Thyroid gland (tissue), 4 donors: Measurements from ENCODE around the gene DHCR24. TPM values are rescaled to one million over a fixed set of nuclear protein-coding genes. Genes with fewer than 3 reads are reported as not detected.

Experiments
- DNase-seq, 2 donors: peaks; one replicate each; pipeline ENCODE4 v3.0.0-alpha.2; 2019
- H3K27ac ChIP-seq, 3 donors: fragments of 200-600 bp; sonication (generic); 1 replicate in 2 of 3; 2 replicates in 1 of 3; pipeline ENCODE4 v1.5.1; 2016 to 2019; ENCODE audit warnings: mild to moderate bottlenecking in 1 of 3, moderate library complexity in 1 of 3
- H3K27me3 ChIP-seq: fragments of 200-600 bp; sonication (generic); one replicate; pipeline ENCODE4 v1.5.1; 2019
- H3K36me3 ChIP-seq, 2 donors: fragments of 200-600 bp; sonication (generic); one replicate each; pipeline ENCODE4 v1.5.1; 2016 to 2019
- H3K4me1 ChIP-seq, 2 donors: fragments of 200-600 bp; sonication (generic); one replicate each; pipeline ENCODE4 v1.5.1; 2017 to 2019
- H3K4me3 ChIP-seq, 3 donors: fragments of 200-600 bp; sonication (generic); replicated peaks in 1 of 3; 1 replicate in 2 of 3; 2 replicates in 1 of 3; pipeline ENCODE4 v1.5.1; 2016; ENCODE audit warnings: mild to moderate bottlenecking in 1 of 3
- H3K9me3 ChIP-seq: fragments of 200-600 bp; sonication (generic); one replicate; pipeline ENCODE4 v1.5.1; 2017
- POLR2A ChIP-seq, 2 donors: fragments of 450-650 bp; IDR thresholded peaks; one replicate each; pipeline ENCODE4 v1.6.1; 2017; ENCODE audit warnings: antibody characterized with exemption in 2 of 2, mild to moderate bottlenecking in 2 of 2, moderate library complexity in 1 of 2
- WGBS, 2 donors: methylation state at CpG; one replicate each; pipeline ENCODE4 v1.1.5; 2017; 5-methylcytosine and 5-hydroxymethylcytosine counted together
- intact Hi-C: fragments of 100-400 bp; cut with DNase I; formaldehyde crosslinking; loops from one replicate; pipeline ENCODE4 v1.15.1; 2023
- total RNA-seq, 4 donors: library from RNA; depleted of rRNA; stranded (reverse); fragments of >200 nt; gene quantifications; one replicate each; pipeline ENCODE4 v1.2.3, GENCODE V29; 2016
- TF ChIP-seq, protein P1 (sequence below), 6 experiments: fragments of 200-600 bp in 3 of 6; fragments of 450-650 bp in 3 of 6; sonication (generic) in 3 of 6; IDR thresholded peaks; one replicate each; pipeline ENCODE4 v1.5.1; 2016 to 2019; ENCODE audit warnings: antibody characterized with exemption in 6 of 6, mild to moderate bottlenecking in 2 of 6, inconsistent platforms in 1 of 6, moderate library complexity in 1 of 6

Gene DHCR24
- total RNA-seq, 4 donors from 2014 or later = 22.4 to 82.2 (median 40.4) TPM

GRCh38 chr1:54874079-54874830, 12.7 kb downstream of the DHCR24 start:
- no peaks in the 10 kb centered on the region for H3K9me3 ChIP-seq
- no peaks in the 10 kb centered on the region for H3K27me3 ChIP-seq
- TF ChIP-seq, protein P1, sequence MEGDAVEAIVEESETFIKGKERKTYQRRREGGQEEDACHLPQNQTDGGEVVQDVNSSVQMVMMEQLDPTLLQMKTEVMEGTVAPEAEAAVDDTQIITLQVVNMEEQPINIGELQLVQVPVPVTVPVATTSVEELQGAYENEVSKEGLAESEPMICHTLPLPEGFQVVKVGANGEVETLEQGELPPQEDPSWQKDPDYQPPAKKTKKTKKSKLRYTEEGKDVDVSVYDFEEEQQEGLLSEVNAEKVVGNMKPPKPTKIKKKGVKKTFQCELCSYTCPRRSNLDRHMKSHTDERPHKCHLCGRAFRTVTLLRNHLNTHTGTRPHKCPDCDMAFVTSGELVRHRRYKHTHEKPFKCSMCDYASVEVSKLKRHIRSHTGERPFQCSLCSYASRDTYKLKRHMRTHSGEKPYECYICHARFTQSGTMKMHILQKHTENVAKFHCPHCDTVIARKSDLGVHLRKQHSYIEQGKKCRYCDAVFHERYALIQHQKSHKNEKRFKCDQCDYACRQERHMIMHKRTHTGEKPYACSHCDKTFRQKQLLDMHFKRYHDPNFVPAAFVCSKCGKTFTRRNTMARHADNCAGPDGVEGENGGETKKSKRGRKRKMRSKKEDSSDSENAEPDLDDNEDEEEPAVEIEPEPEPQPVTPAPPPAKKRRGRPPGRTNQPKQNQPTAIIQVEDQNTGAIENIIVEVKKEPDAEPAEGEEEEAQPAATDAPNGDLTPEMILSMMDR (IDR thresholded peaks at IDR 0.05) = no peak
- TF ChIP-seq POLR2A (IDR thresholded peaks at IDR 0.05) = no peak
- intact Hi-C loops = no loop called here
- H3K27ac ChIP-seq = no peak overlapping the region
- H3K4me1 ChIP-seq = no peaks in the 10 kb centered on the region
- H3K36me3 ChIP-seq = peaks cover 0 to 21% of the 10 kb centered on the region in 2 donors
- 89 to 93% methylated on average over 3 of the region's 3 CpGs for WGBS, 2 donors
- H3K4me3 ChIP-seq = no peak overlapping the region
- DNase-seq = no peak

- no peaks in the 10 kb centered on the region for H3K4me1 ChIP-seq
These were observed 15.0 kb downstream of the DHCR24 start for GRCh38 chr1:54872036-54872331.

GRCh38 chr1:54871275-54872035, 15.5 kb downstream of the DHCR24 start:
- Histone ChIP-seq H3K4me3 (no peak overlapping the region), H3K4me1 (no peaks in the 10 kb centered on the region), H3K36me3 (peaks cover 0 to 21% of the 10 kb centered on the region in 2 donors), H3K27ac (no peak overlapping the region), H3K27me3 (no peaks in the 10 kb centered on the region), H3K9me3 (no peaks in the 10 kb centered on the region)
- no peak for DNase-seq
- intact Hi-C loops = no loop called here
- WGBS, 2 donors = 67 to 86% methylated on average over 2 to 11 of the region's 16 CpGs
- no peak for TF ChIP-seq POLR2A (IDR thresholded peaks at IDR 0.05)
- TF ChIP-seq, protein P1 (IDR thresholded peaks at IDR 0.05) = no peak

More at GRCh38 chr1:54872036-54872331, 15.0 kb downstream of the DHCR24 start:
- H3K9me3 ChIP-seq = no peaks in the 10 kb centered on the region
- WGBS, 2 donors = 90 to 94% methylated on average over 5 of the region's 5 CpGs
- no peak for DNase-seq
- H3K36me3 ChIP-seq = peaks cover 0 to 21% of the 10 kb centered on the region in 2 donors
- H3K27me3 ChIP-seq = no peaks in the 10 kb centered on the region
- no peak overlapping the region for H3K27ac ChIP-seq
- intact Hi-C loops = no loop called here
- no peak for TF ChIP-seq POLR2A (IDR thresholded peaks at IDR 0.05)
- TF ChIP-seq, protein P1 (IDR thresholded peaks at IDR 0.05) = no peak
- no peak overlapping the region for H3K4me3 ChIP-seq

- intact Hi-C loops = no loop called here
- no peak for TF ChIP-seq POLR2A (IDR thresholded peaks at IDR 0.05)
- TF ChIP-seq, protein P1 (IDR thresholded peaks at IDR 0.05) = no peak
- WGBS, 2 donors = 97 to 99% methylated on average over 2 of the region's 2 CpGs
- Histone ChIP-seq H3K36me3 (peaks cover 0 to 21% of the 10 kb centered on the region in 2 donors), H3K27ac (no peak overlapping the region), H3K4me3 (no peak overlapping the region), H3K9me3 (no peaks in the 10 kb centered on the region), H3K4me1 (no peaks in the 10 kb centered on the region), H3K27me3 (no peaks in the 10 kb centered on the region)
- no peak for DNase-seq
These were observed 16.1 kb downstream of the DHCR24 start for GRCh38 chr1:54870869-54871268.
